ENCODE data around the gene CCL25. TPM values are rescaled to one million over a fixed set of nuclear protein-coding genes. Genes with fewer than 3 reads are reported as not detected.

The CCL25 gene
- total and polyA plus RNA-seq, 9 of the 15 experiments (the other 6 are each of a cell fraction or from before 2014, with no cell fraction given), result 0.15 TPM; not detected in 8

DNA sequence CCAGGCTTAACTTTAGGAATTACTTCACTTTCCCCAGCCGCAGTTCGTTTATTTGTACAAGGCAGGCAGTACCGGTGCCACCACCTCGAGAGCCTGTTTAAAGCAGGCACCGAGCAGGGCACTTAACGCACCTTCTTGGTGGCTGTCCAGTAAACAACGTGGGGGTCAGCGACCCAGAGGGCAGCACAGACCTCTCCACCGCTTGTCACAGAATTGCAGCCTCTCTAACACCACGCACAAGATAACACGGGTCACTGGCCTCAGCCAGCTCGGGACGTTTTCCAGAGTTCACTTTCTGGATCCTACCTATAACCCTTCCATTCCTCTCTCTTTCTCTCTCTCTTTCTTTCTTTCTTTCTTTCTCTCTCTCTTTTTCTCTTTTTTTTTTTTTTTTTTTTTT is 30.3 kb upstream of the CCL25 start (continued):
- TF ChIP-seq, protein P1, sequence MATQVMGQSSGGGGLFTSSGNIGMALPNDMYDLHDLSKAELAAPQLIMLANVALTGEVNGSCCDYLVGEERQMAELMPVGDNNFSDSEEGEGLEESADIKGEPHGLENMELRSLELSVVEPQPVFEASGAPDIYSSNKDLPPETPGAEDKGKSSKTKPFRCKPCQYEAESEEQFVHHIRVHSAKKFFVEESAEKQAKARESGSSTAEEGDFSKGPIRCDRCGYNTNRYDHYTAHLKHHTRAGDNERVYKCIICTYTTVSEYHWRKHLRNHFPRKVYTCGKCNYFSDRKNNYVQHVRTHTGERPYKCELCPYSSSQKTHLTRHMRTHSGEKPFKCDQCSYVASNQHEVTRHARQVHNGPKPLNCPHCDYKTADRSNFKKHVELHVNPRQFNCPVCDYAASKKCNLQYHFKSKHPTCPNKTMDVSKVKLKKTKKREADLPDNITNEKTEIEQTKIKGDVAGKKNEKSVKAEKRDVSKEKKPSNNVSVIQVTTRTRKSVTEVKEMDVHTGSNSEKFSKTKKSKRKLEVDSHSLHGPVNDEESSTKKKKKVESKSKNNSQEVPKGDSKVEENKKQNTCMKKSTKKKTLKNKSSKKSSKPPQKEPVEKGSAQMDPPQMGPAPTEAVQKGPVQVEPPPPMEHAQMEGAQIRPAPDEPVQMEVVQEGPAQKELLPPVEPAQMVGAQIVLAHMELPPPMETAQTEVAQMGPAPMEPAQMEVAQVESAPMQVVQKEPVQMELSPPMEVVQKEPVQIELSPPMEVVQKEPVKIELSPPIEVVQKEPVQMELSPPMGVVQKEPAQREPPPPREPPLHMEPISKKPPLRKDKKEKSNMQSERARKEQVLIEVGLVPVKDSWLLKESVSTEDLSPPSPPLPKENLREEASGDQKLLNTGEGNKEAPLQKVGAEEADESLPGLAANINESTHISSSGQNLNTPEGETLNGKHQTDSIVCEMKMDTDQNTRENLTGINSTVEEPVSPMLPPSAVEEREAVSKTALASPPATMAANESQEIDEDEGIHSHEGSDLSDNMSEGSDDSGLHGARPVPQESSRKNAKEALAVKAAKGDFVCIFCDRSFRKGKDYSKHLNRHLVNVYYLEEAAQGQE (IDR thresholded peaks at IDR 0.05; ENCODE audit: borderline replicate concordance), result peak; percentile 45; the same call in 1 of the 2 replicates
- TF ChIP-seq, protein P1 (CRISPR knock-in tag; IDR thresholded peaks at IDR 0.05; ENCODE audit: low read depth), result no peak
- TF ChIP-seq CXXC5 (CRISPR knock-in tag; IDR thresholded peaks at IDR 0.05) (peak; percentile 66), RAD21 (CRISPR knock-in tag; conservative IDR thresholded peaks at IDR 0.05 in 1 of 2, IDR thresholded peaks at IDR 0.05 in 1 of 2) (peak in 1 of 2 experiments; percentile 33; a peak in 1 of 4 replicates), NCOR1 (IDR thresholded peaks at IDR 0.05) (peak; percentile 29; the same call in 1 of the 2 replicates)
